ENCODE measurements around the gene ICE2.

The ICE2 gene

GRCh38 chr15:60513676-60514075 lies 34.7 kb upstream of the ICE2 start:
- no peak for TF ChIP-seq TCF4 (CRISPR knock-in tag; IDR thresholded peaks at IDR 0.05; ENCODE audit: borderline replicate concordance)
- no peak for TF ChIP-seq ZFP3 (CRISPR knock-in tag; IDR thresholded peaks at IDR 0.05)
- TF ChIP-seq, protein P1, sequence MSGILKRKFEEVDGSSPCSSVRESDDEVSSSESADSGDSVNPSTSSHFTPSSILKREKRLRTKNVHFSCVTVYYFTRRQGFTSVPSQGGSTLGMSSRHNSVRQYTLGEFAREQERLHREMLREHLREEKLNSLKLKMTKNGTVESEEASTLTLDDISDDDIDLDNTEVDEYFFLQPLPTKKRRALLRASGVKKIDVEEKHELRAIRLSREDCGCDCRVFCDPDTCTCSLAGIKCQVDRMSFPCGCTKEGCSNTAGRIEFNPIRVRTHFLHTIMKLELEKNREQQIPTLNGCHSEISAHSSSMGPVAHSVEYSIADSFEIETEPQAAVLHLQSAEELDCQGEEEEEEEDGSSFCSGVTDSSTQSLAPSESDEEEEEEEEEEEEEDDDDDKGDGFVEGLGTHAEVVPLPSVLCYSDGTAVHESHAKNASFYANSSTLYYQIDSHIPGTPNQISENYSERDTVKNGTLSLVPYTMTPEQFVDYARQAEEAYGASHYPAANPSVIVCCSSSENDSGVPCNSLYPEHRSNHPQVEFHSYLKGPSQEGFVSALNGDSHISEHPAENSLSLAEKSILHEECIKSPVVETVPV (CRISPR knock-in tag; IDR thresholded peaks at IDR 0.05), result no peak
- no peak for TF ChIP-seq TOX (CRISPR knock-in tag; IDR thresholded peaks at IDR 0.05; ENCODE audit: borderline replicate concordance)
- no peak for TF ChIP-seq OSR1 (CRISPR knock-in tag; IDR thresholded peaks at IDR 0.05)
- no peak for TF ChIP-seq ZC3H10 (CRISPR knock-in tag; IDR thresholded peaks at IDR 0.05)
- TF ChIP-seq, protein P2, sequence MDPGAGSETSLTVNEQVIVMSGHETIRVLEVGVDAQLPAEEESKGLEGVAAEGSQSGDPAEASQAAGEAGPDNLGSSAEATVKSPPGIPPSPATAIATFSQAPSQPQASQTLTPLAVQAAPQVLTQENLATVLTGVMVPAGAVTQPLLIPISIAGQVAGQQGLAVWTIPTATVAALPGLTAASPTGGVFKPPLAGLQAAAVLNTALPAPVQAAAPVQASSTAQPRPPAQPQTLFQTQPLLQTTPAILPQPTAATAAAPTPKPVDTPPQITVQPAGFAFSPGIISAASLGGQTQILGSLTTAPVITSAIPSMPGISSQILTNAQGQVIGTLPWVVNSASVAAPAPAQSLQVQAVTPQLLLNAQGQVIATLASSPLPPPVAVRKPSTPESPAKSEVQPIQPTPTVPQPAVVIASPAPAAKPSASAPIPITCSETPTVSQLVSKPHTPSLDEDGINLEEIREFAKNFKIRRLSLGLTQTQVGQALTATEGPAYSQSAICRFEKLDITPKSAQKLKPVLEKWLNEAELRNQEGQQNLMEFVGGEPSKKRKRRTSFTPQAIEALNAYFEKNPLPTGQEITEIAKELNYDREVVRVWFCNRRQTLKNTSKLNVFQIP (CRISPR knock-in tag; IDR thresholded peaks at IDR 0.05; ENCODE audit: borderline replicate concordance, low read depth), result no peak
- TF ChIP-seq, protein P3, sequence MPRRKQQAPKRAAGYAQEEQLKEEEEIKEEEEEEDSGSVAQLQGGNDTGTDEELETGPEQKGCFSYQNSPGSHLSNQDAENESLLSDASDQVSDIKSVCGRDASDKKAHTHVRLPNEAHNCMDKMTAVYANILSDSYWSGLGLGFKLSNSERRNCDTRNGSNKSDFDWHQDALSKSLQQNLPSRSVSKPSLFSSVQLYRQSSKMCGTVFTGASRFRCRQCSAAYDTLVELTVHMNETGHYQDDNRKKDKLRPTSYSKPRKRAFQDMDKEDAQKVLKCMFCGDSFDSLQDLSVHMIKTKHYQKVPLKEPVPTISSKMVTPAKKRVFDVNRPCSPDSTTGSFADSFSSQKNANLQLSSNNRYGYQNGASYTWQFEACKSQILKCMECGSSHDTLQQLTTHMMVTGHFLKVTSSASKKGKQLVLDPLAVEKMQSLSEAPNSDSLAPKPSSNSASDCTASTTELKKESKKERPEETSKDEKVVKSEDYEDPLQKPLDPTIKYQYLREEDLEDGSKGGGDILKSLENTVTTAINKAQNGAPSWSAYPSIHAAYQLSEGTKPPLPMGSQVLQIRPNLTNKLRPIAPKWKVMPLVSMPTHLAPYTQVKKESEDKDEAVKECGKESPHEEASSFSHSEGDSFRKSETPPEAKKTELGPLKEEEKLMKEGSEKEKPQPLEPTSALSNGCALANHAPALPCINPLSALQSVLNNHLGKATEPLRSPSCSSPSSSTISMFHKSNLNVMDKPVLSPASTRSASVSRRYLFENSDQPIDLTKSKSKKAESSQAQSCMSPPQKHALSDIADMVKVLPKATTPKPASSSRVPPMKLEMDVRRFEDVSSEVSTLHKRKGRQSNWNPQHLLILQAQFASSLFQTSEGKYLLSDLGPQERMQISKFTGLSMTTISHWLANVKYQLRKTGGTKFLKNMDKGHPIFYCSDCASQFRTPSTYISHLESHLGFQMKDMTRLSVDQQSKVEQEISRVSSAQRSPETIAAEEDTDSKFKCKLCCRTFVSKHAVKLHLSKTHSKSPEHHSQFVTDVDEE (CRISPR knock-in tag; IDR thresholded peaks at IDR 0.05), result no peak
- TF ChIP-seq PPARA (CRISPR knock-in tag; IDR thresholded peaks at IDR 0.05; ENCODE audit: borderline replicate concordance), result no peak
- TF ChIP-seq ISL1 (CRISPR knock-in tag; IDR thresholded peaks at IDR 0.05), result no peak
- no peak for TF ChIP-seq ZNF70 (CRISPR knock-in tag; IDR thresholded peaks at IDR 0.05)
- no peak for TF ChIP-seq CREB5 (CRISPR knock-in tag; IDR thresholded peaks at IDR 0.05; ENCODE audit: low read depth)
- TF ChIP-seq ZFP30 (CRISPR knock-in tag; IDR thresholded peaks at IDR 0.05), result no peak
- TF ChIP-seq BACH2 (CRISPR knock-in tag; IDR thresholded peaks at IDR 0.05; ENCODE audit: borderline replicate concordance), result no peak
- TF ChIP-seq, protein P4, sequence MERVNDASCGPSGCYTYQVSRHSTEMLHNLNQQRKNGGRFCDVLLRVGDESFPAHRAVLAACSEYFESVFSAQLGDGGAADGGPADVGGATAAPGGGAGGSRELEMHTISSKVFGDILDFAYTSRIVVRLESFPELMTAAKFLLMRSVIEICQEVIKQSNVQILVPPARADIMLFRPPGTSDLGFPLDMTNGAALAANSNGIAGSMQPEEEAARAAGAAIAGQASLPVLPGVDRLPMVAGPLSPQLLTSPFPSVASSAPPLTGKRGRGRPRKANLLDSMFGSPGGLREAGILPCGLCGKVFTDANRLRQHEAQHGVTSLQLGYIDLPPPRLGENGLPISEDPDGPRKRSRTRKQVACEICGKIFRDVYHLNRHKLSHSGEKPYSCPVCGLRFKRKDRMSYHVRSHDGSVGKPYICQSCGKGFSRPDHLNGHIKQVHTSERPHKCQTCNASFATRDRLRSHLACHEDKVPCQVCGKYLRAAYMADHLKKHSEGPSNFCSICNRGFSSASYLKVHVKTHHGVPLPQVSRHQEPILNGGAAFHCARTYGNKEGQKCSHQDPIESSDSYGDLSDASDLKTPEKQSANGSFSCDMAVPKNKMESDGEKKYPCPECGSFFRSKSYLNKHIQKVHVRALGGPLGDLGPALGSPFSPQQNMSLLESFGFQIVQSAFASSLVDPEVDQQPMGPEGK (CRISPR knock-in tag; IDR thresholded peaks at IDR 0.05; ENCODE audit: borderline replicate concordance), result no peak
- TF ChIP-seq ZNF565 (CRISPR knock-in tag; conservative IDR thresholded peaks at IDR 0.05; ENCODE audit: low read depth), result no peak
- TF ChIP-seq CSDC2 (CRISPR knock-in tag; IDR thresholded peaks at IDR 0.05), result no peak
- ATAC-seq, result no peak

DNA sequence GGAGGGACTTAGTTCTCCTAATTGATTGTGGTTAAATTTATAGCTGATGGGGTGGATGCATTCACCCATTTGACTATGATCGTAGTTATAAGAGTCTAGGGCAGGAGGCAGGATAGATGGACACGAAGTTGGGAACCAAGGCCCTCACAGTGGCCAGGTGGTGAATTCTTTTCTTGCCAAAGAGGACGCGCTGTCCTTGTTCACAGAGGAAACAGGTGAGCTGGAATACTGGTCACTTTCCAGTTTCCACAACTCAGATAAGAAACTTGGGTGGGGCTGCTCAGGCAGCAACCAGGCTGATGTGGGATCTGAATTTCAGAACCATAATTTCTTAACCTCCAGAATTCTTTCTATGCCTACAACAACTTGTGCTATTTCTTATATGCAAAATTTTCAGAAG lies 34.0 kb upstream of the ICE2 start:
- TF ChIP-seq, protein P1 (CRISPR knock-in tag; IDR thresholded peaks at IDR 0.05), result no peak
- TF ChIP-seq CREB5 (CRISPR knock-in tag; IDR thresholded peaks at IDR 0.05; ENCODE audit: low read depth), result no peak
- TF ChIP-seq, protein P3 (CRISPR knock-in tag; IDR thresholded peaks at IDR 0.05), result no peak
- no peak for TF ChIP-seq TOX (CRISPR knock-in tag; IDR thresholded peaks at IDR 0.05; ENCODE audit: borderline replicate concordance)
- no peak for TF ChIP-seq ZC3H10 (CRISPR knock-in tag; IDR thresholded peaks at IDR 0.05)
- ATAC-seq, result no peak
